Transverse colon (tissue), 4 donors: ENCODE results near the gene PDE3B.

ENCODE experiments used
- CTCF ChIP-seq, 5 experiments: fragments of 200-600 bp in 3 of 5; fragments of 450-650 bp in 2 of 5; sonication (generic) in 3 of 5; IDR thresholded peaks; 1 replicate in 2 of 5; 2 replicates in 3 of 5; pipeline ENCODE4 v1.5.1; 2016 to 2017; ENCODE audit warnings: antibody characterized with exemption in 5 of 5, inconsistent platforms in 3 of 5, mild to moderate bottlenecking in 2 of 5, moderate library complexity in 1 of 5
- EP300 ChIP-seq: sonication (generic); formaldehyde crosslinking; IDR thresholded peaks from one replicate; pipeline ENCODE4 v1.6.1; 2017; ENCODE audit warnings: antibody characterized with exemption, low read depth
- POLR2A ChIP-seq: fragments of 450-650 bp; IDR thresholded peaks from one replicate; pipeline ENCODE4 v1.6.1; 2016; ENCODE audit warnings: antibody characterized with exemption, mild to moderate bottlenecking, moderate library complexity
- POLR2AphosphoS5 ChIP-seq, 3 donors: sonication (generic); formaldehyde crosslinking; IDR thresholded peaks; one replicate each; pipeline ENCODE4 v1.6.1; 2016; ENCODE audit warnings: antibody characterized with exemption in 3 of 3

- TF ChIP-seq CTCF (IDR thresholded peaks at IDR 0.05), result no peak
- TF ChIP-seq POLR2A, result no peak
- no peak for TF ChIP-seq POLR2AphosphoS5 (IDR thresholded peaks at IDR 0.05)
- no peak for TF ChIP-seq EP300
These were observed 169.2 kb downstream of the PDE3B start for GRCh38 chr11:14812757-14813156.
